T-helper 1 cell treated with Interleukin-12 subunit alpha and Interleukin-12 subunit beta and Interleukin-4 antibody, amounts not matched to agents 30 μg/mL and 1 μg/mL, for 36 hours (primary cell): Measurements from ENCODE around the gene IRF4.

Source experiments
- H3K27ac Mint-ChIP-seq: one replicate; pipeline ENCODE4 v1.8.0; 2021; ENCODE audit warnings: mild to moderate bottlenecking, mixed read lengths
- H3K27me3 Mint-ChIP-seq: one replicate; pipeline ENCODE4 v1.8.0; 2021; ENCODE audit warnings: low read depth, mixed read lengths
- H3K36me3 Mint-ChIP-seq: one replicate; pipeline ENCODE4 v1.8.0; 2021; ENCODE audit warnings: low read depth, mixed read lengths
- H3K4me1 Mint-ChIP-seq: one replicate; pipeline ENCODE4 v1.8.0; 2021; ENCODE audit warnings: low read depth, mixed read lengths
- H3K4me3 Mint-ChIP-seq: one replicate; pipeline ENCODE4 v1.8.0; 2021; ENCODE audit warnings: mild to moderate bottlenecking, moderate library complexity, mixed read lengths
- H3K9me3 Mint-ChIP-seq: one replicate; pipeline ENCODE4 v1.8.0; 2021; ENCODE audit warnings: mixed read lengths

IRF4 gene

DNA sequence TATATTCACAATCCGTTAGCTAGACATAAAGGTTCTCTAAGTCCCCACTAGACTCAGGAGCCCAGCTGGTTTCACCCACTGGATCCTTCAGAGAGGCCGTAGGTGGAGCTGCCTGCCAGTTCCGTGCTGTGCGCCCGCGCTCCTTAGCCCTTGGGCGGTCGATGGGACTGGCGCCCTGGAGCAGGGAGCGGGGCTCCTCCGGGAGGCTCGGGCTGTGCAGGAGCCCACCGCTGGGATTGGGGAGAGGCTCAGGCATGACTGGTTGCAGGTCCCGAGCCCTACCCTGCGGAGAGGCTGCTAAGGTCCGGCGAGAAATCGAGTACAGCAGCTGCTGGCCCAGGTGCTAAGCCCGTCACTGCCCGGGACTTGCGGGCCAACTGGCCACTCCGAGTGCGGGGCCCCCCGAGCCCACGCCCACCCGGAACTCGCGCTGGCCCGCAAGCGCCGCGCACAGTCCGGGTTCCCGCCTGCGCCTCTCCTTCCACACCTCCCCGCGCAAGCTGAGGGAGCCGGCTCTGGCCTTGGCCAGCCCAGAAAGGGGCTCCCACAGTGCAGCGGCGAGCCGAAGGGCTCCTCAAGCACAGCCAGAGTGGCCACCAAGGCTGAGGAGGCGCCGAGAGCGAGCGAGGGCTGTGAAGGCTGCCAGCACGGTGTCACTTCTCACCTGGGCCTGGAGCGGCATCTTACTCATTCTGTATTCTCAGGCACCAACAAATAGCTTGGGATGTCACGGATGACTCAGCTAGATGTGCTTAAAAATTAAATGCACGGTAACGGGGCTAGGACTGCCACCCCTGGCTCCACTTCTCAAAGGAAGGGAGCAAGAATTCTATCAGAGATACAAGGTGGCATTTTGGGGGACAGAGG, 44.1 kb downstream of the IRF4 start:
- H3K4me1 Mint-ChIP-seq: peaks cover 41% of the 10 kb centered on the region
- peak overlapping the region; percentile 88 for H3K27ac Mint-ChIP-seq
- no peaks in the 10 kb centered on the region for H3K27me3 Mint-ChIP-seq
- no peaks in the 10 kb centered on the region for H3K36me3 Mint-ChIP-seq
- H3K9me3 Mint-ChIP-seq: no peaks in the 10 kb centered on the region
- H3K4me3 Mint-ChIP-seq: no peak overlapping the region

DNA sequence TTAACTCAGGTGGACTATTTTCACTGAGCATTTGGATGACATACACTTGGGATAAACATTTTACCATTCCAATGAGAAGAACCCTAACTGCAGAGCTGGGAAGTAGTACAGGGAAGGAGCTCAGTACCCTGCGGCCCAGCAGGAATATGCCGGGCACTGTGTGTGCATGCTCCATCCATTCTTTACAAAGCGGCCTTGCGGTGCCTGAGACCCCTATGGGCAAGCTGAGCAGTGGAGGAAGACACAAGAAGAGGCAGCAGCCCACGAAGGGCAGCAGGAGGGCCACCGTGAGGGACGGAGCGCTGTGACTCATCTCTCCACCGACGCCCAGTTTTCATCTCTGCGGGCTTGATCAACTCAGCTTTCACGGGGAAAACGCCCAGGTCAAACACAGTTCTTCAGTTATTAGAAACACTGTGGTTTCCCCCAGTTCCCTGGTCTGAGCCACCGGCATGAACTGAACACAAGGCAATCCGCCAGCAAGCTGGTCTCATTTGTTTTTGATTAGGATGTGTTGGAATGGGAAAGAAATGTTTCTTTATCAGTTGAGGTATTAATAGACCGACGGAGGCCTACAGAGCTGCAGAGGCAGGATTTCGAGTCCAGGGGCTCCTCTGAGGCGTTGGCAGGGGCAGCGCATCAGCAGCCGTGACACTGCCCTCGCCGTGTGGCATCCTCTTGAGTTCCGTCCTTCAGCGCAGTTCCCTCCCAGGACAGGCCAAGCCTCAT, 44.9 kb downstream of the IRF4 start:
- H3K4me3 Mint-ChIP-seq: no peak overlapping the region
- H3K27ac Mint-ChIP-seq: peak overlapping the region; percentile 14

GRCh38 chr6:437037-437392, 45.5 kb downstream of the IRF4 start:
- no peak overlapping the region for H3K4me3 Mint-ChIP-seq
- no peaks in the 10 kb centered on the region for H3K27me3 Mint-ChIP-seq
- H3K9me3 Mint-ChIP-seq: no peaks in the 10 kb centered on the region
- no peaks in the 10 kb centered on the region for H3K36me3 Mint-ChIP-seq
- peaks cover 30% of the 10 kb centered on the region for H3K4me1 Mint-ChIP-seq
- no peak overlapping the region for H3K27ac Mint-ChIP-seq

More for the DNA sequence above, 44.9 kb downstream of the IRF4 start:
- Mint-ChIP-seq H3K4me1 (peaks cover 35% of the 10 kb centered on the region), H3K36me3 (no peaks in the 10 kb centered on the region), H3K9me3 (no peaks in the 10 kb centered on the region), H3K27me3 (no peaks in the 10 kb centered on the region)

- no peaks in the 10 kb centered on the region for H3K9me3 Mint-ChIP-seq
- H3K4me1 Mint-ChIP-seq: peaks cover 21% of the 10 kb centered on the region
- no peak overlapping the region for H3K4me3 Mint-ChIP-seq
- H3K27me3 Mint-ChIP-seq: no peaks in the 10 kb centered on the region
- no peak overlapping the region for H3K27ac Mint-ChIP-seq
- no peaks in the 10 kb centered on the region for H3K36me3 Mint-ChIP-seq
Measured at GRCh38 chr6:438634-439170, 47.1 kb downstream of the IRF4 start.

DNA sequence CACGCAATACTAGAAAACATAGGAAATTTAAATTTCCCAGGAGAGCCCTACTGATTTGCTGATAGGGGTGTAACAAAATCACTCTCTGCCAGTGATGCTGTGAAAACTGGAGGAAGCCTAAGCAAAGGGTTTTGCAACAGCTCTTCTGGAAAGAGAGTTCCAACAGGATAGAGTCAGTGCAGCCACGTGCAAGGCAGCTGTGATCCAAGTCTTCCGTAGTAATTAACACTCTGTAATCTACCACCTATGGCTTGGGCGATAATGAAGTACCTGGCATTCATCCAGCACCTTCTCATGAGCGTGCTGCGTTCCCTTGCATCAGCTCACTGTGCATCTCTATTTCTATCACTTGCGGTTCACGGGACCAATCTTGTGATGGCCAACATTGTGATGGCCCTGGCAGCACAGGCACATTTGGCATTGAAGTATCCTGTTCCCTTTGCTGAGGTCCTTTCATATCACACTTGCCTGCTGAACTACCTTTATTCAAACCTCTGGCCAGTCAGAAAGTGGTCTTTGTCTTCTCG, 48.2 kb downstream of the IRF4 start:
- no peaks in the 10 kb centered on the region for H3K9me3 Mint-ChIP-seq
- peaks cover 18% of the 10 kb centered on the region for H3K4me1 Mint-ChIP-seq
- H3K27ac Mint-ChIP-seq: no peak overlapping the region

DNA sequence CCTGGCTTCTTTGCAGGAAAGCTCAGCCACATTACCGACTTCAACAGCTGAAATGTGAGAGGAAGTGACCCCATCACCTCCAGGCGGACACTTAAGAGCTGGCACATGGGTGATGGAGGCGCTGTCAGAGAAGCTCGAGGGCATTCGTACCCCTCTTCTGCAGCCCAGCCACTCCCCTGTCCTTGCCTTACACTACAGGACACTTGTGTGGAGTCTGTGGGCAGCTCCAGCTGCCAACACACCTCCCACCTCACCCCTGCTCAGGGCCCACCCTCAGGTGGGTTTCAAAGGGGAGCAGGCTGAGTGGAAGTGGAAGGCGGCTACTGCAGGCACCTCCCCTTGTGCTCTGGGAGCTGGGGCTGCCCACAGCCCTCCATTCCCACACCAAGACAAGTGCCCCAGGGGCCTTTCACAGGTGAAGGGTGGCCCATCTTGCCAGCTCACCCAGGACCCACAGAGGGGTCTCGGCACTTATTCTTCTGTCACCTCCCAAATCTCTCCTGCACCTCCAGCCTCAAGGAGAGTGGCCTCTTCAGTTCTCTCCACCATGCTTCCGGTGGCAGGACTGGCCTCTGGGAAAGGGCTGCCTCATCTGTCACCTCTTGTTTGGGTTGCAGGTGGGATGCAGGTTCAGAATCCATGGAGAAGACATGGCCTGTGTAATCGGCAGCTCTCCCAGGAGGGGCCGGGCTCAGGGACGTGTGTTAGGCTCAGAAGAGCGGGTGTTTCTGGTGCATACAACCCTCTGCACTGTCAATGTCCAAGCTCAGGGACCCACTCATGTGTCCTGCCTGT, 49.8 kb downstream of the IRF4 start:
- H3K4me1 Mint-ChIP-seq: peaks cover 29% of the 10 kb centered on the region
- H3K27ac Mint-ChIP-seq: no peak overlapping the region

More for the DNA sequence above, 48.2 kb downstream of the IRF4 start:
- Mint-ChIP-seq H3K4me3 (no peak overlapping the region), H3K36me3 (no peaks in the 10 kb centered on the region), H3K27me3 (no peaks in the 10 kb centered on the region)

GRCh38 chr6:443621-444159, 52.1 kb downstream of the IRF4 start:
- H3K27me3 Mint-ChIP-seq: no peaks in the 10 kb centered on the region
- H3K36me3 Mint-ChIP-seq: no peaks in the 10 kb centered on the region
- H3K9me3 Mint-ChIP-seq: no peaks in the 10 kb centered on the region
- no peak overlapping the region for H3K27ac Mint-ChIP-seq
- H3K4me3 Mint-ChIP-seq: no peak overlapping the region
- peaks cover 45% of the 10 kb centered on the region for H3K4me1 Mint-ChIP-seq

More for the DNA sequence above, 49.8 kb downstream of the IRF4 start:
- no peaks in the 10 kb centered on the region for H3K27me3 Mint-ChIP-seq
- H3K9me3 Mint-ChIP-seq: no peaks in the 10 kb centered on the region
- no peak overlapping the region for H3K4me3 Mint-ChIP-seq
- no peaks in the 10 kb centered on the region for H3K36me3 Mint-ChIP-seq

DNA sequence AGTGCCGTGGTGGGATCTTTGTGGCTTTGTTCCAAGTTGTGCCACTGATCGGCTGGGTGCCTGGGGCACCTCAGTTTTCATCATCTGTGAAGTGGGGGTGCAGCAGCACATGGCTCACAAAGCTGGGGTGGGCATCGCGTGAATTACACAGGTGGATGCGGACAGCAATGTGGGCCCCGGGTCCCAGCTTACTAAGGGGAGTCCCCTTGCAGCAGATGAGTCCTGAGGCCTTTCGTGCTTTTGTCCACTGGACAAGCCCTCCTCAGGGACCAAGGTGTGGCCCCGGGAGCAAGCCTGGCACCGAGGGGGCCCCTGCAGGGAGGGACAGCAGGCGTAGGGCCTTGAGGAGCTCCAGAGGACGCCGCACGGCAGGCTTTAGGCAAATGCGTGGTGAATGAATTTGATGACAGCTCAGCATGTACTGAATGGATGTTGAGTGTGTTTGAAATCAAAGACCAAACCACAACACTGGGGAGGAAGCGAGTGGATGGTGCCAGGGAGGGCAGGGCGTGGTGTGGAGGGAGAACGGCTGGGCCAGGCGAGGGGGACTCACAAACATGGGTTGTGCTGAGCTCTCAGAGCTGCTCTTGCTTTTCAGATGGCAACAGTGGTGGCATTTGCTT, 53.2 kb downstream of the IRF4 start:
- peaks cover 52% of the 10 kb centered on the region for H3K4me1 Mint-ChIP-seq
- H3K4me3 Mint-ChIP-seq: peak overlapping the region; percentile 27
- peak overlapping the region; percentile 87 for H3K27ac Mint-ChIP-seq
- H3K27me3 Mint-ChIP-seq: no peaks in the 10 kb centered on the region
- H3K36me3 Mint-ChIP-seq: no peaks in the 10 kb centered on the region
- H3K9me3 Mint-ChIP-seq: no peaks in the 10 kb centered on the region

- no peaks in the 10 kb centered on the region for H3K27me3 Mint-ChIP-seq
- H3K27ac Mint-ChIP-seq: peak overlapping the region; percentile 87
- no peaks in the 10 kb centered on the region for H3K36me3 Mint-ChIP-seq
- H3K9me3 Mint-ChIP-seq: no peaks in the 10 kb centered on the region
- H3K4me3 Mint-ChIP-seq: peak overlapping the region; percentile 24
- peaks cover 52% of the 10 kb centered on the region for H3K4me1 Mint-ChIP-seq
Measured at GRCh38 chr6:445571-446417, 54.2 kb downstream of the IRF4 start.

- Mint-ChIP-seq H3K36me3 (no peaks in the 10 kb centered on the region), H3K27ac (peak overlapping the region; percentile 87), H3K27me3 (no peaks in the 10 kb centered on the region), H3K9me3 (no peaks in the 10 kb centered on the region), H3K4me3 (peak overlapping the region; percentile 71), H3K4me1 (peaks cover 52% of the 10 kb centered on the region)
Measured at GRCh38 chr6:446418-447366, 55.1 kb downstream of the IRF4 start.

GRCh38 chr6:447381-448165, 56.0 kb downstream of the IRF4 start:
- Mint-ChIP-seq H3K9me3 (no peaks in the 10 kb centered on the region), H3K4me1 (peaks cover 52% of the 10 kb centered on the region), H3K36me3 (no peaks in the 10 kb centered on the region), H3K27ac (peak overlapping the region; percentile 87), H3K4me3 (peak overlapping the region; percentile 65), H3K27me3 (no peaks in the 10 kb centered on the region)
